GM03348 (cell line): Measurements from ENCODE around the gene BHMT2.

ENCODE experiments used
- DNase-seq: peaks from one replicate; pipeline ENCODE4 v3.0.0; 2012; ENCODE audit warnings: low spot score

Gene BHMT2, protein sequence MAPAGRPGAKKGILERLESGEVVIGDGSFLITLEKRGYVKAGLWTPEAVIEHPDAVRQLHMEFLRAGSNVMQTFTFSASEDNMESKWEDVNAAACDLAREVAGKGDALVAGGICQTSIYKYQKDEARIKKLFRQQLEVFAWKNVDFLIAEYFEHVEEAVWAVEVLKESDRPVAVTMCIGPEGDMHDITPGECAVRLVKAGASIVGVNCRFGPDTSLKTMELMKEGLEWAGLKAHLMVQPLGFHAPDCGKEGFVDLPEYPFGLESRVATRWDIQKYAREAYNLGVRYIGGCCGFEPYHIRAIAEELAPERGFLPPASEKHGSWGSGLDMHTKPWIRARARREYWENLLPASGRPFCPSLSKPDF

DNA sequence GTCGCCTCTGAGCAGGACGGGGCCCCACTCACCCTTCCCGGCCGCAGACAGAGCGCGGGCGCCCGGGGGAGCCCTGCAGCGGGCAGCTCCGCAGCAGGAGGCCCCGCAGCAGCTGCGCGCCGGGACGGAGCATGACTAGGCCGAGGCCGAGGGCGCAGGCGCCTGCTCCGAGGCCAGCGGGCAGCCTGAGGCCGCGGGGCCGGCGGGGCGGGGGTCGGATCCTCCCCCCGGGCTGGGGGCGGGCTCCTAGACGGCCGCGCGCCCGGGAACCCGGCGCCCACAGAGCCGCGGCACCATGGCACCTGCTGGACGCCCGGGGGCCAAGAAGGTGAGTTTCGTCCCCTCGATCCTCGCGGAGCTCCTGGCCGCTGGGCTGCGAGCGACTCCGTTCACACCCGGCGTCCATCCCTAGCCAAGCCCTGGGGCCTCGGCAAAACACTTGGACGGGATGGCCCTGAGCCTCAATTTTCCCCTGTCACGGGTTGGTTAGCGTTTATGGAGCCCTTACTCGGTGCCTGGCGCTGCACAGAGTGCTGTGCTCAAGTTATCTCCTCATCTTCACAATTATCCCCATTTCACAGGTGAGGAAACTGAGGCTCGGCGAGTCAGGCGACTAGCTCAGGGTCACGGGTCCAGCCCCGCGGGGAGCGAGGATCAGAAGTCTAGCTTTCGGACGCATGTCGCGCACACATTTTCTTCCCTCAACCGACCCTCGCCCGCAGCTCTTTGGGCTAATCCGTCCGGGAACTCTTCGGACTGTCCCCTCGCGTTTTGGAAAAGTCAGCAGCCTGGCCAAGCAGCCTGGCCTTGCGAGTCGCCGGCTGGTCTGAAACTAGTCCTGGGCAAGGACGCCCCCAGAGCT is at the start of gene BHMT2, which contains the start of gene DMGDH:
Gene BHMT2 (plus strand): TSS at position 280 of the 862 bp plus-strand sequence. CDS start 16 bp downstream, at position 296.
Gene DMGDH (minus strand): TSS at position 187 of the 862 bp plus-strand sequence. CDS start 54 bp downstream, at position 133.
- peak; percentile 85 for DNase-seq

DNA sequence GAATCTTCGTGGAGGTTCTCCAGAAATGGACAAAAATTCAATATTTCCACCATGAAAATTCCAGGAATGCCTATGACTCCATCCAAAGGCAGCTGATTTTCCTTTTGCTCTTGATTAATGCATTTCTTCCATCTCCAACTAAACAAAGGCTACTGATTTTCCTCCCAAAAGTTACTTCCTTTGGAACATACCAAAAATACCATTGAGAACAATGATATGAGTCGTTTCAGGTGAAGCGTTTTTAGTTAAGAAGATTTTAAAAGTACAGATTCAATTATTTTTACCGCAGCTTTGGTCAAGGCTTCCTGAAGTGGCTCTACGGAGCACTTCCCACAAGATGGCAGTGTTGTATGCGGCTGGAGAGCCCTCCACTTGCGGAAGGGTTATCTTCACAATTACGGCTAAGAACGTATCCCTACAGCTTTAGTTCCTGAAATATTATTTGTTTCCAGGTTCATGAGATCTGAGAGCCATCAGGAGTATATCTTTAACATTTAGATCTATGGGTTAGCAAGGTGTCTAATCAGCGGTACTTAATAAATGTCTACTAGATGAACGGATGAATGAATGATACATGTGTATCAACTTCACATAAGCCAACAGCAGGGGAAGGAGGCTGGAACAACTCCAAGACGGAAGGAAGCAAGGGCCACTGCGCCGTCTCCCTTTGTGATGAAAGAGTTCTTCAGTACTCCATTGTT is 48.6 kb upstream of the BHMT2 start:
- DNase-seq: peak; percentile 68

GRCh38 chr5:79021753-79022152 is 47.8 kb upstream of the BHMT2 start:
- no peak for DNase-seq

DNA sequence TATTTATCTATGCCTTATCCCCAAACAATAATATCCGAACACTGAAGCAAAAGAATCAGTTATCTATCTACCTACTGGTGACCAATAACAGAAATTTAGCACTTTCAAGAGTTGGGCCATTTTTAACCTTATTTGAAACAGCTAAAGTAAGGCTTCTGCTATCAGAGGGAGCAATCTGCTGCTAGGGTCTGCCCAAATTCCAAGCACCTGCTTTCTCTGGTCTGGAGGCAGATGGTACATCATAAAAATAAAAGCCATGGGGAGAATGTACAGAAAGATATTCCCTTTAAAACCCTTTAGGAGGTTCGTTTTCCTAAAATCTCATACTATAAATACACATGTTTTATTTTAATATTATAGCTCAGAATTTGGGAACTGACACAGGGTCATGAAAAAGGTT is 46.8 kb upstream of the BHMT2 start:
- no peak for DNase-seq

DNA sequence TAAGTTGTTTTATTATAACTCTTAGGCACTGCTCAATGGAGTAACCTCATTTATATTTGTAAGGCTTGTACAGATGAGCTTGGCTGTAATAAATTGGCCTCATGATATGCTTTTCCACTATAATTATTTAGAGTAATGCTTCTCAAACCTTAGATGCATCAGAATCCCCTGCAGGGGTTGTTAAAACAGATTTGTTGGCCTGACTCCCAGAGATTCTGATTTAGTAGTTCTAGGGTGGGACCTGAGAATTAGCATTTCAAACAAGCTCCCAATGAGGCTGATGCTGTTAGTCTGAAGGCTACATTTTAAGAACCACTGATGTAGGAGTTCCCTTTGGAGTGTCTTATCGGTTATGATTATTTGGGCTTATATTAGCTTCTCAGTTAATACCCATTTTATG is 46.2 kb upstream of the BHMT2 start:
- no peak for DNase-seq

DNA sequence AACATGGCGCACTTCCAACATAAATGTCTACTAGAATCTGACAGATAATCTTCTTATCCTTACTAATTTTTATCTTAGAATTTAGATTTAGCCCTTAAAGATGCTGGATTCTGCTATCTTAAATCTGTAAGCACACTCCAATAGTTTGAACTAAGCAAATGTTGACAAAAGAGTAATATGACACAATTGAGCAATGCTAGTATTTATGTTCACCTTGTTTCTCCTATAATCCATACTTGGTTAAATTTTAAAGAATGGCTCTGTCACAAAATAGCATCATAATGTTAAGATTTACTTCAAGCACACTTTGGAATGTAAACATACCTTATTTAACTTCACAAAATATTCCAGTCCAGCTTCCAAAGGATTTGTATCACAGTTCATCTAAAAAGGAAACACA is 45.6 kb upstream of the BHMT2 start:
- no peak for DNase-seq

DNA sequence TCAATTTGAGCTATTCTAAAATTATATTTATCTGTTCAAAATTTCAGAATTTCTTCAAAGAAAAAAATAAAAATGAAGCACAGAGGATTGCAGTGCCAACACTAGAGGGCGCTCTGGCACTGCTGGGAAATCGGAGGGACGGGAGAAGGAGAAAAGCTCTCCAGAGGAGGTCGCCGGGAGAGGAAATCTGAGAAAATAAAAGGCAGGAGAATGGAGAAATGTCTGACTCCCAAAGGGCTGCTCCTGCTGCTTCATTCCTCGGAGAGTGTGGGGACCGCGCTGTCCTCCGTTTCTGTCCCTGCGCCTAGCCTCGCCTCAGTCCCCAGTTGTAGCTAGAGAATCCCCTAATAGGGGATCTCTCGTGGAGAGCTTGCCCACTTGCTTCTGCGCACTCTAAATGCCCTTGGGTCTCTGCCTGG is 44.5 kb upstream of the BHMT2 start:
- peak; percentile 81 for DNase-seq

- no peak for DNase-seq
Measured at GRCh38 chr5:79030663-79031484, 38.7 kb upstream of the BHMT2 start.

DNA sequence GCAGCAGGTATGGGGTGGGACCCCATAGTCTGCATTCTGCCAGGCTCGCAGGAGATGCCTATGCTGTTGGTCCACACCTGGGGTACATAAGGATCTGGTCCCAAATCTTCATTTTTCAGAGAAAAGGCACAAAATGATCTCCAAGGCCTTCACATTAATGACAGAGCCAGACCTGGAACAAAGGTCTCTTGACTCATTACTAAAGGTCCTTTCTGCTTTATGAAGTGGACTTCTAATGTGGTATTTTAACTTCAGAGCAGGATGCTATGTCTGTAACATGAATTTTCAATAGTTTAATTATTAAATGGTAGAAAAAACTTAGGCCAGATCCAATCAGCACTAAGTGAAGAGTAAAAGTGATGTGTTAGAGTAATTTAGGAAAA is 38.1 kb upstream of the BHMT2 start:
- DNase-seq: no peak

GRCh38 chr5:79032031-79032695 is 37.4 kb upstream of the BHMT2 start:
- no peak for DNase-seq

DNA sequence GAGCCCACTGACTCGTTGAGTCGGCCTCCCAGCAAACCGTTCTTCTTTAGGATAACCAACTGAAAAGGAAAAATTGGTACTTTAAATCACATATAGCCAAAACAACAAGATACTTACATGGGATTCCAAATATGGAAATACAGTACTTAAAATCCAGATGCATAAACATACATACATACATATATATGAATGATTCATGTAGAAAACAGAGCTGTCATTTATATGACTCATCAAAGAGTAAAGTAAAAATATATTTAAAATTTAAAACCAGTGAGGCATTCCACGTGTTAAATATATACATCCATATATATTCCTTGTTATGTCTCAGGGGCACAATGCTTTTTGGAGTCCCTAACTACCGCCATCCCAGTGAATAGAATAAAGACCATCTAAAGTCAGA is 36.8 kb upstream of the BHMT2 start:
- no peak for DNase-seq

DNA sequence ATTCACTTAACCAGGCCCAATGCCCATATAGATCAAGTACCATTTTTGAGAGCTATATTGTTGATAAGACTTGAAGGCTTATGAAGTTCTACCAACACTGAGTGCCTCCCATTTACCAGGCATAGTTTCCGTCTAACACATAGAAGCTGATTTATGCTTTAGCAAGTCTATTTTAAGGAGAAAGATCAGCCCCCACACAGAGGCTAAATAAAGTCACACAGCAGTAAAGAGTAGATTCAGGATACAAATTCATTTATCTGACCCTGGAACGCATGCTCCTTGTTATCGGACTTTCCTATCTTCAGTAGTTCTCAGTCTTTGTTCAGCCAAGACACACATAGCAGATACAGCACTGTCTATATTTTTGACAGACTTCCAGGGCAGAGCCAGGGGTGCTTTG is 34.3 kb upstream of the BHMT2 start:
- no peak for DNase-seq

DNA sequence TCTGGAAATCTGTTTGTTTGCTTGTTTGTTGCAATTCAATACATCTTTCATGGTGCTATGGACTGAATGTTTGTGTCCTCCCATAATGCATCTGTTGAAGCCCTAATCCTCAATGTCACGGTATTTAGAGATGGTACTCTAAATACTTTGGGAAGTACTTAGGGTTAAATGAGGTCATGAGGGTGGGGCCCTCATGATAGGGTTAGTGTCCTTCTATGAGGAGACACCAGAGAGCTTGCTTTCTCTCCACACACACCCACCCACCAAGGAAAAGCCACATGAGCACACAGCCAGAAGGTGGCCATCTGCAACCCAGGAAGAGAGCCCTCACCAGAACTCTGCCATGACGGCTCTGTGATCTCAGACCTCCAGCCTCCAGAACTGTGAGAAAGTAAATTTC is 32.8 kb upstream of the BHMT2 start:
- no peak for DNase-seq

GRCh38 chr5:79042188-79042587 is 27.4 kb upstream of the BHMT2 start:
- DNase-seq: no peak

DNA sequence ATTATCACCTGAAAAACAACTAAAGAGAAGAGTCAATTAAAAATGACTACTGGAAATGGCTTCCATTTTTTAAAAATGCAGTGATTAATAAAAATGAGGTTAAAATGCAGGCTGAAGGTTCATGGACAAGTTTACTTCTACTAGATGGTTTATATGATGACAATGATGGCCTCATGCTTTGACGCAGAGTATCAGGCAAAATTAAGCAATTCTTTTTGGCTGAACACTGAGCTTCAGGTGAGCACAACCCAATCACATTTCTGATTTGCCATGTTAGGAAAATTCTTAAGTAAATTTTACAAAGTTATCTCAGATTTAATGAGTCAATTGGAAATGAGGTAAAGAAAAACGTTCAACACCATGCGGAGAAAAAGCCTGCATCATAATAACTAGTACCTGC is 22.4 kb upstream of the BHMT2 start:
- no peak for DNase-seq

GRCh38 chr5:79048437-79048836 is 21.1 kb upstream of the BHMT2 start:
- DNase-seq: no peak

DNA sequence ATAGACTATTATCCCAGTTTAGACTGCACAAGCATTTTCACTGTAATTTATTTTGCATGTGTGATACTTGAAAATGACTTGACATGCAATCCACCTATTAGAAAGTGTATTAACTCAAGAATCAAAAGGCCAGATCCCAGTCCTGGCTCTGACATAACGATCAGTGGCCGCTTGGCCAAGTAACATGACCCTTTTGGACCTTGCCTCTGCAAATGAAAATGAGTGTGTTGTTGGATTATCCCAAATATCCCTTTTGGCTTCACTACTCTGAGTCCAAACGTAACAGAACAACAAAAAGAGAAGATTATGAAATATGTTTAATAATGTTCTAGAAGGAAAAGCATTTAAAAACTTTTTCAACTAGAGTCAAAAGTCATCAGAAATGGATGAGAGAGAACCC is 19.1 kb upstream of the BHMT2 start:
- DNase-seq: no peak

DNA sequence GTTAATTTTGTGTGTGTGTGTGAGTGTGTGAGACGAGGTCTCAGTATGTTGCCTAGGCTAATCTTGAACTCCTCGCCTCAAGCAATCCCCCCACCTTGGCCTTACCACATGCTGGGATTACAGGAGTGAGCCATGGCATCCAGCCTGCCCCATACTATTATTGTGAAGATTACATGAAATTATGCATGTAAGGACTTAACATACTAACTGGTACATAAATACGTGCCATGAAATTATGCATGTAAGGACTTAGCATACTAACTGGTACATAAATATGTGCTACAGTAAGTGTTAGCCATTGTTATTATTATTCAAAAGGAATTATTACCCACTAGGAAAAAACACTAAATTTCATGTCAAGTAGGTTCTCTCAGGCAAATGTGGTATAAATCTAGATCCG is 16.2 kb upstream of the BHMT2 start:
- no peak for DNase-seq

DNA sequence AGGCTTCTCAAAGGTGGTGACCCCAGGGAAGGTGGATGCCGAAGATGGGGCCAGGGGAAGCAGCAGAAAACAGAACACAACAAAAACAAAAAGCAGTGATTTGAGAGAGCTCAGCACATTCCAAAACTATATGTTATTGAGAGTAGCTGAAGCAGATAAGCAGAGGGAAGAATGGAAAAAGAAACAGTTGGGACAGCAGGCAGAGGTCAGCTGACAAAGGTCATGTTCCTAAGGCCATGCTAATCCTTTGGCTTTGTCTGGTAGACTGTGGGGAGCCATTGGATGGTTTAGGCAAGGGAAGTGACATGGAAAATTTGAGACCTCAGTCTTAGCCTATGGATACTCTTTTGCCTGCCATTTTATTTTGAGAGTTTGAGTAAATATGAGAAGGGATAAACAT is 14.6 kb upstream of the BHMT2 start:
- no peak for DNase-seq

GRCh38 chr5:79056847-79057246 is 12.7 kb upstream of the BHMT2 start:
- DNase-seq: no peak

DNA sequence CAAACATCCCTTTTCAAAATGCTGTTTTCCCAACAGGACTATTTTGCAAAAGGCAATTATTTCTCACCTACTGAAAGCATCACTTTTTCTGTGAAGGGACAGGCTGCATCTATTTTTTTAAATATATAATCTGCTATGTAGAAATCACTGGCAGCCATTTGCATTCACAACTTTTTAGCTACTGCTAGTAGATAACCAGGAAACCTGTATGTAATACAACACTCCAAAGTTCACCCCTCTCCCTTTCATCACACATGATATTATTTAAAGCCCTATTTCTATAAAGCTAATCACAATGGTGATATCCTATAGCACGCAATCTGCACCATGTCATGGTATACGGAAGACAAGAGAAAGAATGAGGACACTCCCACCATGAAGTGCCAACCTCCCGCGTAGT is 9.9 kb upstream of the BHMT2 start:
- DNase-seq: no peak
